ENCODE results near the gene C14orf119.
"Not testable (repeated sequence)": the region's sequence is repeated elsewhere in the genome, so short reads cannot be mapped to it uniquely, and the experiment has no call there.

C14orf119 gene

GRCh38 chr14:23089498-23090253, 5.6 kb upstream of the C14orf119 start:
- DNase-seq (ENCODE audit: low read depth), result no peak

DNA sequence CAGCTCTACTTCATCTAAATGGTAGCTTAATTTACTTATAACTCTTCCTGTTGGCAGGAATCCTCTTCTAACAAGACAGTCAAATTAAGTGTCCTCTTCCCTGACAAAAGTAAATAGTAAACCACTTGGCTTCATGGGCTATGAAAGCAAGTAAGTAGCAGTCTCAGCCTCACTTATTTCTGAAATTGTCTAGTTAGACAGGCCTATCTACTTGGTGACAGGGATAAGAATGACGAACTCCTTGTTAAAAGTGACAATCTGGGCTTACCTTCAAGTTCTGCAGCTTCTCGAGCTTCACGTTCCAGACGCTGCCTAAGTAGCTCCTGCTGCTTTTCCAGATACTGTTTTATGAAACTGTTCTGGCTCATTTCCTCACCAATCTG, 5.1 kb upstream of the C14orf119 start:
- DNase-seq (ENCODE audit: low read depth), result no peak

DNA sequence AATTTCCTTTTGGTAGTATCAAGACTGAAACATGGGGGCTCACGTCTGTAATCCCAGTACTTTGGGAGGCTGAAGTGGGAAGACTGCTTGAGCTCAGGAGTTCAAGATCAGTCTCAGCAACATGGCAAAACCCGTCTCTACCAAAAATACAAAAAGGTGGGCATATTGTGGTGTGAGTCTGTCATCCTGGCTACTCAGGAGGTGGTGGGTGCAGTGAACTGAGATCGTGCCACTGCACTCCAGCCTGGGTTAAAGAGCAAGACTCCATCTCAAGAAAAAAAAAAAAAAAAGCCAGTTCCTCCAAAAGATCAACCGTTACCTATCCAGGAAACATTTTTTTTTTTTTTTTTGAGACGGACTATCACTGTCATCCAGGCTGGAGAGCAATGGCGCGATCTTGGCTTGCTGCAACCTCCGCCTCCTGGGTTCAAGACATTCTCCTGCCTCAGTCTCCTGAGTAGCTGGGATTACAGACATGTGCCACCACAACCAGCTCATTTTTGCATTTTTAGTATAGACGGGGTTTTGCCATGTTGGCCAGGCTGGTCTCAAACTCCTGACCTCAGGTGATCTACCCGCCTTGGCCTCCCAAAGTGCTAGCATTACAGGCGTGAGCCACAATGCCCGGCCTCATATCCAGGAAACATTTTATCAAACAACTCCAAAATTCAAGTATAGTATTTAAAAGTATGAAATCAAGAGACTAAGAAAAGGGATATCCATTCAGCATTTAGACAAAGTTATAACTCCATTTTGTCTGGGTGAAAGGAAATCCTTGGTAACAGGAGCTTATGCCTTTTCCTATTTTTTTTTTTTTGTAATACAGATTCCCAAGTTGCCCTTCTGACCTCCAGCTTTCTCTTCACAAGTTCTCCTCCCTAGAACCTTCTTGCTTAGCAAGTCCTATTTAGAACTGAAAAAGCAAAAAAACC, 3.7 kb upstream of the C14orf119 start:
- DNase-seq (ENCODE audit: low read depth), result no peak

- DNase-seq (ENCODE audit: low read depth), result no peak
Measured at GRCh38 chr14:23093104-23093503, 2.2 kb upstream of the C14orf119 start.

DNA sequence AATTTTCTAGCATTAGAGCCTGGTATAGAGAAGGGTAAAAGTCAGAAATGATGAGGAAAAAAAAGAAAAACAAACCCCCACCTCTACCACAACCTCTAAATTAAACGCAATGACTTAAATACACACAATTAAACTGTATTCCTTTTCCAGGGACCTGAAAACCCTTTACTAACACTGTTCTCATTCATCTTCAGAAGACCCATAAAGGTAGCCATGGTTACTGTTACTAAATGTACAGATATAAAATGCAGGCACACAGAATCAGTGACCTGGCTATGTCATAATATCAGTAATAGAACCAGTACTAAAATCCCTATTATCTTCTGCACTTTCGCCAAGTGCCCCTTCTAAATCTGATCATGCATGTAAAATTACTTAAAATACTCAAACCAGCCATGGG, 1.8 kb upstream of the C14orf119 start:
- DNase-seq (ENCODE audit: low read depth), result no peak

- DNase-seq (ENCODE audit: low read depth), result no peak
Measured at GRCh38 chr14:23093991-23094665, 1.2 kb upstream of the C14orf119 start.

- peak; percentile 75 for DNase-seq (ENCODE audit: low read depth)
Measured at GRCh38 chr14:23094666-23095195, 574 bp upstream of the C14orf119 start, which contains the start of gene ACIN1. Gene ACIN1, minus strand, starts transcription at chr14:23095136. Its CDS starts 24 bp downstream, at chr14:23095112.

DNA sequence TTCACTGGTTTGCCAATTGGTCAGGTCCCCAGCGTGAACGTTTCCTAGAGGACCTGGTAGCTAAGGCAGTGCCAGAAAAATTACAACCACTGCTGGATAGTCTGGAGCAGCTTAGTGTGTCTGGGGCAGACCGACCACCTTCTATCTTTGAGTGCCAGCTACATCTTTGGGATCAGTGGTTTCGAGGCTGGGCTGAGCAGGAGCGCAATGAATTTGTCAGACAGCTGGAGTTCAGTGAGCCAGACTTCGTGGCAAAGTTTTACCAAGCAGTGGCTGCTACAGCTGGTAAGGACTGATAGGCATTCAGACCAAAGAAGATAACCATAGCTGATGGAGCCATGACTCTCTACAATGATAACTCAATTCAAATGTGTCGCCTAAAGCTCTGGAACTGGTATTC, 2.5 kb downstream of the C14orf119 start:
- DNase-seq (ENCODE audit: low read depth), result no peak

GRCh38 chr14:23099212-23099861, 4.0 kb downstream of the C14orf119 start:
- DNase-seq (ENCODE audit: low read depth), result no peak

DNA sequence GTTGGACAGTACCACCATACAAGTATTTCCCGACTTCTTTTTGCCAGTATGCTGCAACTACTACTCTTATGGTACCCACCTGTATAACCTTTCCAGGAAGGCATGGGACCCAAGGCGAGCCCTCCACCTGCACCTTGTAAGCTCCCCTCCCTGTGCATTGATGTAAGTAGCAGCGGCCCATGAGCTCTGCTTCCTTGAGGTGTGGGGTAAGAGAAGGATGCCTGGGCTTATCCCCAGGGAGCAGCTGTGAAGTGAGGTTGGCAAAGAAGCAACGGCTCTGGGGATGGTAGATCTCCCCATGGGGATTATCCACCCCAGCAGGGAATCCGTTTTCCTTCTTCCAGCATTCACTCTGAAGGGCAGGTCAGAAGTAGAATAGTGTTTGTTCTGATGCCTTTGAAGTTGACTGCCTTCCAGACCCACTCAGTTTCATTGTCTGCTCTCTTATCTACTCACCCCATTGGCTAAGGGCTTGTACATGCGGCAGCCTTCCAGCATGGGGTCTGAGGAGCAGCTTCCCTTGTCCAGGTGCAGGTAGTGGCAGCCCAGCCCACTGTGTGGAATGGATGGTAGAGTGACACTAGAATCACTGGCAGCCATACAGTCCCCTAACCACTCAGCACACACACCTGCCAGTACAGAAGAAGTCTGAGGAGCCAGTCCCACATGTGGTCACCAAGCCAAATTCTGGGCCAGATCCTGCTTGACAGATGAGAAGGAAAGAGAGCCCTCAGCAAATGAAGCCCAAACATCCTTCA, 6.1 kb downstream of the C14orf119 start:
- DNase-seq (ENCODE audit: low read depth), result no peak

- no peak for DNase-seq (ENCODE audit: low read depth)
Measured at GRCh38 chr14:23101986-23102625, 6.8 kb downstream of the C14orf119 start.

DNA sequence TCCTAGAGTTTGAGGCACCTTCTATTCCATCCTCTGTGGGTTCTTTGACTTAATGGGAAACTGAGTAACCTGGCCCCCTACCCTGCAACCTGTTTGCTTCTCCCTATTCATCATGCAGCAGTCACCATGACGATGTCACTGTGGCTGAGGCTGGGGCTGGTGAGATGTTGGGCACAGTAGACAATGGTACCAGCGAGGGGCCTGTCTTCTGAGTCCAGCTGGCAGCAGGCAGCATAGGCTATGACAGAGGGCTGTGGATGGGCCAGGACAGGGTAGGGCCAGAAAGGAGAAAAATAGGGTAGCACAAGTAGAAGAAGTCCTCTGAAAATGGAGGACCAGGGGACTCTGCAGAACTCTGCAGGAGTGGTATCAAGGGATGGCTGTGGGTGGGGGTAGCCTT, 7.5 kb downstream of the C14orf119 start:
- no peak for DNase-seq (ENCODE audit: low read depth)

GRCh38 chr14:23103581-23103980, 8.3 kb downstream of the C14orf119 start:
- no peak for DNase-seq (ENCODE audit: low read depth)

DNA sequence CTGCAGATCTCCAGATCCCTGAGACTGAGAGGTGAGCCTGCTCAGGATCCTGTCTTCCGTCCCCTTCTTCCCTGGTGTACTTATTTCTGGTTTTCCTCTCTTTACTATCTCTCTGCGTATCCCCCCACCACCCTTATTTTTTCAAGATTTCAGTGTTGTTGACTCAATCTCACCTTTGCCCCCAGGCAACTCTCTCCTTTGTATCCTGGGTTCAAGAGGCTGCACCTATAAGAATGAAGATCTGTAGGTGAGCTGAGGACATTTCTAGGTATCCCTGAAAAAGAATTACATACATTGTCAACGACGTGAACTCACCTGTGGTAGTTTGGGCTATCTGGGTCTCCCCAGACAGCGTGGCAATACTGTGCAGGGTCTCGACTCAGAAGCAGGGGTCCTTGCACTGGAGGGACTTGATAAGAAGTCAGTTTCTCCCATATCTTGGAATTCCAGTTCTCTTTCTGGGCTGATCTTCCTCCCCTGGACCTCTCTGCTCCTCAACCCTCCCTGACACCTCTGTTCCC, 8.8 kb downstream of the C14orf119 start:
- DNase-seq (ENCODE audit: low read depth), result no peak

GRCh38 chr14:23104591-23105347, 9.5 kb downstream of the C14orf119 start, which contains the start of gene CIROP:
Gene CIROP, minus strand, starts transcription at chr14:23104989. Its CDS starts 69 bp downstream, at chr14:23104920.
- DNase-seq (ENCODE audit: low read depth), result no peak

- no peak for DNase-seq (ENCODE audit: low read depth)
Measured at GRCh38 chr14:23105348-23105824, 10.1 kb downstream of the C14orf119 start.

DNA sequence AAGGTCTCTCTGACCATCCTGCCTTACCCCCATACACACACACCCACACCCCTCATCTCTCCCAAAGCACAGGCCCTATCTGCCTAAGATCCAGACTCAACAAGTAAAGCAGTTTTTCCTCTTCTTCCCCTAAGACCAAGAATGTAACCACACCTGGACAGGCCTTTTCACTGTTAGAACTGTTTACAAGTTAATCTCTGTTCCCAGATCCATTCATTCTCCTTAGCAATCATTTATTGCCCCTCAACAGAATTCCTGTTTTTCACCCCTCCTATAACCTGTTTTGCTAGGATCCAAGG, 11.4 kb downstream of the C14orf119 start:
- no peak for DNase-seq (ENCODE audit: low read depth)

- DNase-seq (ENCODE audit: low read depth), result not testable (repeated sequence)
Measured at GRCh38 chr14:23107620-23108019, 12.3 kb downstream of the C14orf119 start.

DNA sequence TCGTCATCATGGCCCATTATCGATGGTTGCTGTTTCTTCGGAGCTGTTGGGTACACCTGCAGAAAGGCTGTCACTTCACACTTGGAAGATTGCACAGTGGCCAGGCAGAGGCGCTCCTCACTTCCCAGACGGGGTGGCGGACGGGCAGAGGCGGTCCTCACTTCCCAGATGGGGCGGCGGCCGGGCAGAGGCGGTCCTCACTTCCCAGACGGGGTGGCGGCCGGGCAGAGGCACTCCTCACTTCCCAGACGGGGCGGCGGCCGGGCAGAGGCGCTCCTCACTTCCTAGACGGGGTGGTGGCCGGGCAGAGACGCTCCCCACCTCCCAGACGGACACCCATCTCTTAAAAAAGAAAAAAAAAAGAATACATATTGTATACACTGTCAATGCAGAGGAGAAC, 12.9 kb downstream of the C14orf119 start:
- DNase-seq (ENCODE audit: low read depth), result not testable (repeated sequence)

All from stromal cell of bone marrow (primary cell).